G401.6 (cell line): ENCODE results near the gene PDSS2.

Source experiments
- FAIRE-seq: peaks from 2 replicates; lab custom pipeline; 2012; peaks lifted over from hg19 to GRCh38; lab: Jason Lieb, UNC

PDSS2 gene

DNA sequence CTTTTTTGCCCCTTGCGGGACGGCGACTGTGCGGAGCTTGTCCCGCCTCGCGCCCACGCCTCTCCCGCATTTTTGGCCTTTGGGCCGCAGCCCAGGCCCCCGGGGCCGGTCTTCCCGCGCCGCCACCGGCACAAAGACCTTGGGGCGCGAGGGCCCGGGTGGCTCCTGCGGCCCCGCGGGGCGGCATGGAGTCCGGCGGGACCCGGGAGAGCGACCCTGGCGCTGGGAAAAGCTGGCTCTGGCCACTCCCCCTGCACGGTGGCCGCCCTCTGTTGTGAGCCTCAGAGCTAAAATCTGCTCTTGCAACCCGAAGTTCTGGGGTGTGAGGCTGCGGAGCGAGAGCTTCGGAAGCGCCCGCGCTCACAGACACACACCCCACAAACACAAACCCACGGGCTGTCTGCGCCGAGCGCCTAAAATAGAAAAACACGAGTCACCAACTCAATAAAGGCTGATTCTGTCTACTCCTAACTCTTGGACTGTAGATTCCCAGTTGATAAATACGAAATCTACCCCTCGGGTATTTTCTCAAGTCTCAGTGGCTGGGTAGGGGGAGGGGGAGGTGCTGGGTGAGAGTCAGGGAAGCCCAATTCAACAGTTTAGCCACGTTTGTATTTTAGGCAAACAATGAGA is 343.6 kb downstream of the PDSS2 start:
- FAIRE-seq: no peak

DNA sequence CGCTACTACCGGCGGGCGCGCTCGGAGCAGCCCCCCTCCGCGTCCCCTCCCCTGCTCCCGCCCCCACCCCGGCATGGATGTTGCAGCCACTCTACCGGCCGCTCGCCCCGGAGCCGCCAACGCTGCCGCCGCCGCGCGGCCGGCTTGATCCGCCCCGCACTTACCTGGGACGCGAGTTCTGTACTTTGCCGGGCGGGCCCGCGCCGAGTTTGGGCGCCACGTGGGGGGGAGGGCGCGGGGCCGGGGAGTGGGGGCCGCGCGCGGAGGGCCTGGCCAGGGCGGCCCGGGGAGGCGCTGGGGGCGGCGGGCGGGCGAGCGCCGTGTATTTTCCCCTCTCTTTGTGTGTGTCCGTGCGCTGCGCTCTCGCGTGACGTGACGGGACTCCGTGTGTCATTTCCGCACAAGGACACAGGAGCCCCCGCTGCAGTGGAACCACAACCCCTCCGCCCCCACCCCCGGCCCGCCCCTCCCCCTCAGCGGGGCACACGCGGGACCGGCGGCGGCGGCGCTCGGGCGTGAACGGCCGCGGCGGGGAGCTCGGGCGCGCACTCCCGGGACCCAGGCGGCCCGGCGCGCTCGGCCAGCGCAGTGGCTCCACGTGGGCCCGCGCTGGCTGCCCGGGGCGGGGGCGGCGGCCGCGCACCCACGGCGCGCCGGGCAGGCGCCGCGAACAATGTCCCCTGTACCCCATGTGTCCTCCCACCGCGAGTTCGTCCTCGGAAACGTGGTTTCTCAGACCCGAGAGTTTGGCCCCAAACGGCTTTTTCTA is 344.3 kb downstream of the PDSS2 start, which contains the start of gene BEND3:
Gene BEND3, minus strand, starts transcription at position 590 of the 769 bp plus-strand sequence. CDS start 16,230 bp downstream, outside the sequence.
- no peak for FAIRE-seq

DNA sequence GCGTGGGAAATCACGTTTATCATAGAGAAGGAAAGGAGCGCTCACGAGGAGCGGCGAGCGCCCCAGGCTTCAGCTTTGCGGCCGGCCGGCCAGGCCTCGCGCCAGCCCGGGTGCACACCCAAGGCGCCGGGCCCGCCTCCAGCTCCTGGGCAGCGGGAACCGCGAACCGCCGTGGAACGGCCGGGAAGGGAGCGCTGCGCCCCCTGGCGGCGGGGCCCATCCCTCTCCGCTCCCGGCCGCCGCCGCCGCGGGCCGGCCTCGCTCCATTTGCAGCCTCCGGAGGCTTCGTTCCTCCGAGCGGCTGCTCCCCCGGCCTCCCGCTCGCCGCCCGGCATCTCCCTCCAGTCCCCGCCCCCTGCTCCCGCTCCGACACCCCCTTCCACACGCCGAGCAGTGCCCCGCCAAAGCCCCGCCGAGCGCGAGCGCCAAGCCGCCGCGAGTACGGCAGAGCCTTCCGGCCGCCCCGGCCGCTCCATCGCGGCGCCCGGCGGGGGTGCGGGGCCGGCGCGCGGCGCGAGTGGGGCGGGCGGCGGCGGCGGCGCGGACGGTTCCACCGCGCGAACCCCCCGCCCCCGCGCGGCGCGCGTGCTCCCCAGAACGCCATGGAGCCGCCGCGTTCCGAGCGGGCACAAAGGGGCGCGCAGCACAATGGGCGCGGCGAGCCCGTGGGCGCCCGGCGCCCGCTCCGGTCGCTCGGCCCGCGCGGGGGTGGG is 345.0 kb downstream of the PDSS2 start:
- FAIRE-seq: no peak

DNA sequence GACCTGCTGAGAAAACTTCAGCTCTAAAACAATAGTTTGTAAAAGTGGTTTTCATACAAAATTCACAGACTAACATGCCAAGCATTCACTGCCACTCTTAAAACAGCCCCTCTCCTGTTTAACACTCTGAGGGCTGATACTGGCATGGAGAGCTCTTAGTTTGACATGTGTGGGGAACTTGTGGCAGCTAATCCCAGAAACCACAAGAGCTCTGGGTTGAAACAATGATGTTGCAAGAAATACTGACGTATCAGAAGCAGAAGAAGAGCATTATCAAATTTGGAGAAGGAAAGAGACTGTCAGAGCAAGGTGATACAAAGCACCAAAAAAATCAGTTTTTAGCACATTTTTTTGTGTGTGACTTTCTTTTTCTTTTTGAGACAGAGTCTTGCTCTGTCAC is 349.2 kb downstream of the PDSS2 start:
- FAIRE-seq: no peak

DNA sequence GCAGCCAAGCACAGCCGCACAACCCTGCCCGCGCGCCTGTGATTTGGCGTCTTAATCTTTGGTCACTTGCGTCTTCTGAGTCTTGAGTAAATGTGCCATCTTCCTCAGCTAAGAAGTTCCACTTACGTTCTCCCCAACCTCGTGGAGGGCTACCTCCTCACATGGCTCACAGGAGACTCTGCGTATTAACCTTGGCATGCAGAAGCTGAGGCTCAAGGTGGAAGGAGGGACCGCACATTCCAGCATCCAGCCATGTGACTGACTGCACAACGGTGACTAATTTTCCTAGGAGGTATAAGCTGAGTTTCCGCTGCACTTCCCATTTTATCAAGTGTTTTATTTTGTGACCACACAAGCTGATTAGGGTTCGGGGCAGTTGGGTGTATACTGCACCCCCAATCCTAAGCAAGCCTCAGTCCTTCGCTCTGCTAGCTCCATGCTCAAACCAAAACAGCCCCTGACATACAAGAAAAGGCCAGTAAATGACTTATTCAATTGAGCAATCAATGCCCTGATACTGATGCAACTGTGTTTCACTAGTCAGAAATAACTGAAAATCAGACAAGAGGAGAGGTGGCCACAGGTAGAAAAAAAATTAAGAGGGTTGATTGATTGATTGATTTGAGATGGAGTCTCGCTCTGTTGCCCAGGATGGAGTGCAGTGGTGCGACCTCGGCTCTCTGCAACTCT is 351.0 kb downstream of the PDSS2 start:
- FAIRE-seq: peak; percentile 97

DNA sequence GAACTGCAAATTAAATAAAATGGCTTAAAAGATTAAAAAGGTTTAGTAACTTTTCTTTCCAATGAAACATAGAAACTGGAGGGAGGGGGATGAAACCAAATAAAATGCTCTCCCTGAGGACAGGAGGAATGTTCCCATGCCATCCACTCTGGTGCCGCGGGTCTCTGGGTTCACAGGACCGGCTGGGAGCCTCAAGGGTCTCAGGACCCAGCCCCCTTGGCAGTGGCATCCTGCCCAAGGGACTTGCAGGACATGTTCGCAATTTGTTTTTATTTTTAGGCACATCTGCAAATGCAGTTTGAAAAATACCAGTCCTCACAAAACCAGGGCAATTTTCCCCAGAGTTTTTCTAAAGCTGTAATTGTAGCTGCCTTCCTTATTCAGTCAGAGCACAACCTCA is 351.6 kb downstream of the PDSS2 start:
- FAIRE-seq: no peak

DNA sequence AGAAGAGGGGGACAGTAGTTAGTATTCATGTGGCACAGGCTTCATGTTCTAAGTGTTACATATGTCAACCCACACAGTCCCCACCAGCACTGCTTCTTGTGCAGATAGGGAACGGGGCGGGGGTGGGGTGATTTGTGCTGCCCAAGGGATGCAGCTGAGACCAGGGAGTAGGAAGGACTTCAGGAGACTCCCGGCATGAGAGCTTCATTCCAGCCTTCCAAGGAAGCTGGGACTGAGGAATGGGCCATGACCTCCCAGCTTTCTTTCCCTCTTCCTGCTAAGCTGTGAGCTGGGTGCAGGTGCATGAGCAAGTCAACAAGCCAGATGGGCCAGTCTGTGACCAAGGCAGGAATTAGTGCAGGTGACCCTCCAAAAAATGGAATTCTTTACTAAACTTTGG is 353.2 kb downstream of the PDSS2 start:
- FAIRE-seq: no peak

DNA sequence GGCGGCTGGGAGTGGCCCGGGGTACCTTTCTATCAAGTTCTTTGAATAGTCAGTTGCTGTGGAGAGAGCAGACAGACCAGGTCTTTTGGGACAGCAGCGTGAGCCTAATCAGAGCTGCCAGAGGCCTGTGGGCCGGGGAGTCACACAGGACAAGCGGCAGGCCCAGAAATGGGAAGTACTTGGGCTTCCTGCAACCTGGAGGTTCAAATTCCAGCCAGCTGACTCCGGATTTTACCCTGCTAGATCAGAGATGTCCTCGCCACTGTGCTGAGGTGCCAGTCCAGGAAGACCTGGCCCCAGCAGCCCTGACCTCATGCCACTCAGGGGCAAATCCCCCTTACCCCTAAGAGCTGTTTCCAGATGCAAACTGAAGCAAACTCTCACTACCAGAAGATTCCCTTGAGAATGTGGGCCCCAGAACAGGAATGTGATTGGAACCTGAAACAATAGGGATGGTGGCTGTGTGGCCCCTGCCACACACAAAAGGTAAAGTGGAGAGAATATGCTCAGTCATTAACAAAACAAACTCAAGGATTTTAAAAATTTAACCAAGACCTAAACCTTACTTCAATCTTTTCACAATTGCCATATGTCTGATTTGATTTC is 353.8 kb downstream of the PDSS2 start:
- no peak for FAIRE-seq

DNA sequence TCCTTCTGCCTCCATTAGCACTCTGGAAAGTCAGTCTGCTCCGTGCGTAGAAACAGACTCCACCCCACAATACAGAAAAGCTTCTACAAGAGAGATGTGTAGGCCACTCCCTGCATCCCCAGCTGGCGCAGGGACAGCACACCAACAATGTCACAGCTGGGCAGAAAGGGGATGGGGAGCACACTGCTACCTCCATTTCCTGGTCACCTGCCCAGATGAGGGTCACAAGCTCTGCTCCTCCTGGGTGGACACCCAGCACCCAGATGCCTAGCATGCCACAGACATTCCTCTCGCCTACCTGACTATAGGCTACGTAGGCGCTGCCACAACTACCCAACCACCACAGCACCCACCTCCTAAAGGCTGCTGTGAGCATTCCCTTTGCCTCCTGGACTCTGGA is 356.3 kb downstream of the PDSS2 start:
- FAIRE-seq: no peak
